GM23338 (cell line): ENCODE data around the gene WNT9A. TPM values are rescaled to one million over a fixed set of nuclear protein-coding genes. Genes with fewer than 3 reads are reported as not detected.
A peak's percentile ranks its signal among the peaks of the same experiment; 100 is the strongest.

ENCODE experiments used
- ATAC-seq: fragments of 200-7000 bp; cut with Tn5 transposase; 3 replicates; pipeline ENCODE4 v1.9.1; 2020
- DNase-seq: peaks from one replicate; pipeline ENCODE4 v3.0.0-alpha.2; 2015; ENCODE audit warnings: low spot score
- H2AFZ ChIP-seq: fragments of 200-600 bp; sonication (generic); 2 replicates; pipeline ENCODE4 v1.8.0; 2016; ENCODE audit warnings: antibody characterized with exemption, mild to moderate bottlenecking, moderate library complexity
- H3F3A ChIP-seq: fragments of 200-600 bp; sonication (generic); replicated peaks from 2 replicates; pipeline ENCODE4 v1.8.0; 2017; ENCODE audit warnings: antibody characterized with exemption, mixed run types, low read depth
- H3K27ac ChIP-seq: fragments of 200-600 bp; sonication (generic); 2 replicates; pipeline ENCODE4 v1.6.1; 2016; ENCODE audit warnings: low read depth
- H3K27me3 ChIP-seq: fragments of 200-600 bp; sonication (generic); 2 replicates; pipeline ENCODE4 v1.8.0; 2016; ENCODE audit warnings: mild to moderate bottlenecking, mixed run types, moderate library complexity; ENCODE audit not compliant: insufficient read depth
- H3K36me3 ChIP-seq: fragments of 200-600 bp; sonication (generic); 2 replicates; pipeline ENCODE4 v1.8.0; 2016; ENCODE audit warnings: mild to moderate bottlenecking; ENCODE audit not compliant: insufficient read depth
- H3K4me1 ChIP-seq: fragments of 200-600 bp; sonication (generic); 2 replicates; pipeline ENCODE4 v1.8.0; 2016; ENCODE audit warnings: mild to moderate bottlenecking, moderate library complexity; ENCODE audit not compliant: insufficient read depth
- H3K4me2 ChIP-seq: fragments of 200-600 bp; sonication (generic); 2 replicates; pipeline ENCODE4 v1.7.1; 2017; ENCODE audit warnings: mixed run types
- H3K4me3 ChIP-seq: fragments of 200-600 bp; sonication (generic); 2 replicates; pipeline ENCODE4 v1.6.1; 2016; ENCODE audit warnings: mixed run types
- H3K79me2 ChIP-seq: fragments of 200-600 bp; sonication (generic); replicated peaks from 2 replicates; pipeline ENCODE4 v1.8.0; 2017; ENCODE audit warnings: mild to moderate bottlenecking; ENCODE audit not compliant: insufficient read depth
- H3K9me2 ChIP-seq: fragments of 200-600 bp; sonication (generic); 2 replicates; pipeline ENCODE4 v1.8.0; 2017; ENCODE audit not compliant: insufficient read depth
- H4K20me1 ChIP-seq: fragments of 200-600 bp; sonication (generic); replicated peaks from 2 replicates; pipeline ENCODE4 v1.8.0; 2017; ENCODE audit warnings: mild to moderate bottlenecking; ENCODE audit not compliant: insufficient read depth
- H3K27ac Mint-ChIP-seq: 2 replicates; pipeline ENCODE4 v1.8.0; 2020; ENCODE audit warnings: inconsistent platforms, mild to moderate bottlenecking, moderate library complexity, mixed read lengths
- H3K27me3 Mint-ChIP-seq: 3 replicates; pipeline ENCODE4 v1.8.0; 2022; ENCODE audit warnings: low read depth, mild to moderate bottlenecking, moderate library complexity, mixed read lengths, inconsistent platforms; ENCODE audit not compliant: insufficient read depth, poor library complexity
- H3K36me3 Mint-ChIP-seq: 3 replicates; pipeline ENCODE4 v1.8.0; 2021; ENCODE audit warnings: low read depth, mild to moderate bottlenecking, inconsistent platforms, moderate library complexity, mixed read lengths
- H3K4me1 Mint-ChIP-seq: 3 replicates; pipeline ENCODE4 v1.8.0; 2020; ENCODE audit warnings: mild to moderate bottlenecking, inconsistent platforms, mixed read lengths
- H3K4me3 Mint-ChIP-seq: 3 replicates; pipeline ENCODE4 v1.8.0; 2021; ENCODE audit warnings: moderate library complexity, mild to moderate bottlenecking, inconsistent platforms, mixed read lengths
- H3K9me3 Mint-ChIP-seq: 3 replicates; pipeline ENCODE4 v1.8.0; 2020; ENCODE audit warnings: moderate library complexity, mild to moderate bottlenecking, inconsistent platforms, mixed read lengths
- CREB1 ChIP-seq: fragments of 250-450 bp; sonication (Bioruptor Pico); IDR thresholded peaks from 2 replicates; pipeline ENCODE4 v1.5.0; 2020; ENCODE audit warnings: low read depth, mild to moderate bottlenecking, moderate library complexity
- JUNB ChIP-seq: IDR thresholded peaks from one replicate; pipeline ENCODE4 v1.6.1; 2016; ENCODE audit warnings: antibody characterized with exemption; ENCODE audit not compliant: unreplicated experiment
- NANOG ChIP-seq: IDR thresholded peaks from 2 replicates; pipeline ENCODE4 v1.6.1; 2016; ENCODE audit warnings: antibody characterized with exemption, borderline replicate concordance
- POLR2AphosphoS5 ChIP-seq: IDR thresholded peaks from 2 replicates; pipeline ENCODE4 v1.6.1; 2016; ENCODE audit warnings: antibody characterized with exemption, low read depth
- STAT1 ChIP-seq: IDR thresholded peaks from one replicate; pipeline ENCODE4 v1.6.1; 2016; ENCODE audit warnings: antibody characterized with exemption; ENCODE audit not compliant: unreplicated experiment
- ZNF114 ChIP-seq: fragments of 250-450 bp; sonication (Bioruptor Pico); IDR thresholded peaks from 2 replicates; pipeline ENCODE4 v1.5.0; 2020; ENCODE audit warnings: mild to moderate bottlenecking, moderate library complexity
- polyA plus RNA-seq: library from polyadenylated mRNA; unstranded; fragments of >200 nt; fragmentation: Nextera tagmentation; extraction: Ambion mirVana; gene quantifications from 2 replicates; pipeline ENCODE4 v1.2.1, GENCODE V29; 2016
- total RNA-seq: library from RNA; depleted of rRNA; stranded (reverse); fragments of >200 nt; shearing (Covaris generic); gene quantifications from 2 replicates; pipeline ENCODE4 v1.2.3, GENCODE V29; 2014
- TF ChIP-seq, protein P1 (sequence below): fragments of 250-450 bp; sonication (Bioruptor Pico); IDR thresholded peaks from 2 replicates; pipeline ENCODE4 v1.5.0; 2020; ENCODE audit warnings: mild to moderate bottlenecking, moderate library complexity
- TF ChIP-seq, protein P2 (sequence below), 2 experiments: fragments of 200-600 bp in 1 of 2; sonication (generic) in 1 of 2; conservative IDR thresholded peaks; 2 replicates each; pipeline versions ENCODE4 v1.5.1 to v1.6.1; 2016 to 2017; ENCODE audit warnings: antibody characterized with exemption in 2 of 2, low read depth in 2 of 2, mild to moderate bottlenecking in 2 of 2, moderate library complexity in 1 of 2
- TF ChIP-seq, protein P3 (sequence below): IDR thresholded peaks from 2 replicates; pipeline ENCODE4 v1.6.1; 2016; ENCODE audit warnings: antibody characterized with exemption

Gene WNT9A
- total and polyA plus RNA-seq, 2 experiments from 2014 or later: 0.06 to 2.0 TPM

DNA sequence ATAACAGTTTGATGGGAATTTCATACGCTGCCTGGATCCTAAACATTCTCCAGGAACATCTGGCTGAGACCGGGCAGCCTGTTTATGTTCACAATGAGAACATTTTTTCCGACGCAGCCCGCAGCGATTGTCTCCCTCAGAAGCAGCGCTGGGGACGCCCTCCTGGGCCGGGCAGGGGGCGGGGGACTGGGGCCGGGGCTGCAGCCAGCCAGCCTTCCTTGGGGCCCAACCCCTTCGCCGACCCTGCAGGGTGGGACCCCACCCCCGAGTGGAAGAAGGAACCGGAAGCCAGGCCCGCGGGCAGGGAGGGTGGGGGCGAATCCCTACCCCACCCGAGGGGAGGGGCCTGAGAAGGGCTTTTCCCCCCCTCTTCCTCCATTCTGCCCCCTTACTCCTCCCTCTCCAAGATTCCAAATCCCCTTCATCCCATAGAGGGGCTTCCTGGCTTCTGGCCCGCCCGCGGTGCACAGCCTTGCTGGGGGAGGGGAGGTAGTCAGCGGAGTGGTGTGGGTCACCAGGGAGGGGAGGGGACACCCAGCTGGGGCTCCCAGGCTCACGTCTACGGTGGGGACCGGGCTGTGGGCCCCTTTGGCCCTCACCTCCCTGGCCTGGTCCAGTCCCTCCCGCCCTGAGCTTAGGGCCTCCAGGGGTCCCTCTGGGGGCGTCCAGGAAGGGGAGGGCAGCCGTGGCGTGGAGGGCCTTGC lies 60.6 kb downstream of the WNT9A start (continued):
- TF ChIP-seq, protein P1, sequence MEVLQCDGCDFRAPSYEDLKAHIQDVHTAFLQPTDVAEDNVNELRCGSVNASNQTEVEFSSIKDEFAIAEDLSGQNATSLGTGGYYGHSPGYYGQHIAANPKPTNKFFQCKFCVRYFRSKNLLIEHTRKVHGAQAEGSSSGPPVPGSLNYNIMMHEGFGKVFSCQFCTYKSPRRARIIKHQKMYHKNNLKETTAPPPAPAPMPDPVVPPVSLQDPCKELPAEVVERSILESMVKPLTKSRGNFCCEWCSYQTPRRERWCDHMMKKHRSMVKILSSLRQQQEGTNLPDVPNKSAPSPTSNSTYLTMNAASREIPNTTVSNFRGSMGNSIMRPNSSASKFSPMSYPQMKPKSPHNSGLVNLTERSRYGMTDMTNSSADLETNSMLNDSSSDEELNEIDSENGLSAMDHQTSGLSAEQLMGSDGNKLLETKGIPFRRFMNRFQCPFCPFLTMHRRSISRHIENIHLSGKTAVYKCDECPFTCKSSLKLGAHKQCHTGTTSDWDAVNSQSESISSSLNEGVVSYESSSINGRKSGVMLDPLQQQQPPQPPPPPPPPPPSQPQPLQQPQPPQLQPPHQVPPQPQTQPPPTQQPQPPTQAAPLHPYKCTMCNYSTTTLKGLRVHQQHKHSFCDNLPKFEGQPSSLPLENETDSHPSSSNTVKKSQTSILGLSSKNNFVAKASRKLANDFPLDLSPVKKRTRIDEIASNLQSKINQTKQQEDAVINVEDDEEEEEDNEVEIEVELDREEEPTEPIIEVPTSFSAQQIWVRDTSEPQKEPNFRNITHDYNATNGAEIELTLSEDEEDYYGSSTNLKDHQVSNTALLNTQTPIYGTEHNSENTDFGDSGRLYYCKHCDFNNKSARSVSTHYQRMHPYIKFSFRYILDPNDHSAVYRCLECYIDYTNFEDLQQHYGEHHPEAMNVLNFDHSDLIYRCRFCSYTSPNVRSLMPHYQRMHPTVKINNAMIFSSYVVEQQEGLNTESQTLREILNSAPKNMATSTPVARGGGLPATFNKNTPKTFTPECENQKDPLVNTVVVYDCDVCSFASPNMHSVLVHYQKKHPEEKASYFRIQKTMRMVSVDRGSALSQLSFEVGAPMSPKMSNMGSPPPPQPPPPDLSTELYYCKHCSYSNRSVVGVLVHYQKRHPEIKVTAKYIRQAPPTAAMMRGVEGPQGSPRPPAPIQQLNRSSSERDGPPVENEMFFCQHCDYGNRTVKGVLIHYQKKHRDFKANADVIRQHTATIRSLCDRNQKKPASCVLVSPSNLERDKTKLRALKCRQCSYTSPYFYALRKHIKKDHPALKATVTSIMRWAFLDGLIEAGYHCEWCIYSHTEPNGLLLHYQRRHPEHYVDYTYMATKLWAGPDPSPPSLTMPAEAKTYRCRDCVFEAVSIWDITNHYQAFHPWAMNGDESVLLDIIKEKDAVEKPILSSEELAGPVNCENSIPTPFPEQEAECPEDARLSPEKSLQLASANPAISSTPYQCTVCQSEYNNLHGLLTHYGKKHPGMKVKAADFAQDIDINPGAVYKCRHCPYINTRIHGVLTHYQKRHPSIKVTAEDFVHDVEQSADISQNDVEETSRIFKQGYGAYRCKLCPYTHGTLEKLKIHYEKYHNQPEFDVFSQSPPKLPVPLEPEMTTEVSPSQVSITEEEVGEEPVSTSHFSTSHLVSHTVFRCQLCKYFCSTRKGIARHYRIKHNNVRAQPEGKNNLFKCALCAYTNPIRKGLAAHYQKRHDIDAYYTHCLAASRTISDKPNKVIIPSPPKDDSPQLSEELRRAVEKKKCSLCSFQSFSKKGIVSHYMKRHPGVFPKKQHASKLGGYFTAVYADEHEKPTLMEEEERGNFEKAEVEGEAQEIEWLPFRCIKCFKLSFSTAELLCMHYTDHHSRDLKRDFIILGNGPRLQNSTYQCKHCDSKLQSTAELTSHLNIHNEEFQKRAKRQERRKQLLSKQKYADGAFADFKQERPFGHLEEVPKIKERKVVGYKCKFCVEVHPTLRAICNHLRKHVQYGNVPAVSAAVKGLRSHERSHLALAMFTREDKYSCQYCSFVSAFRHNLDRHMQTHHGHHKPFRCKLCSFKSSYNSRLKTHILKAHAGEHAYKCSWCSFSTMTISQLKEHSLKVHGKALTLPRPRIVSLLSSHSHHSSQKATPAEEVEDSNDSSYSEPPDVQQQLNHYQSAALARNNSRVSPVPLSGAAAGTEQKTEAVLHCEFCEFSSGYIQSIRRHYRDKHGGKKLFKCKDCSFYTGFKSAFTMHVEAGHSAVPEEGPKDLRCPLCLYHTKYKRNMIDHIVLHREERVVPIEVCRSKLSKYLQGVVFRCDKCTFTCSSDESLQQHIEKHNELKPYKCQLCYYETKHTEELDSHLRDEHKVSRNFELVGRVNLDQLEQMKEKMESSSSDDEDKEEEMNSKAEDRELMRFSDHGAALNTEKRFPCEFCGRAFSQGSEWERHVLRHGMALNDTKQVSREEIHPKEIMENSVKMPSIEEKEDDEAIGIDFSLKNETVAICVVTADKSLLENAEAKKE (CRISPR knock-in tag): no peak
- TF ChIP-seq STAT1: no peak
- no peak for TF ChIP-seq NANOG
- no peak for TF ChIP-seq JUNB

DNA sequence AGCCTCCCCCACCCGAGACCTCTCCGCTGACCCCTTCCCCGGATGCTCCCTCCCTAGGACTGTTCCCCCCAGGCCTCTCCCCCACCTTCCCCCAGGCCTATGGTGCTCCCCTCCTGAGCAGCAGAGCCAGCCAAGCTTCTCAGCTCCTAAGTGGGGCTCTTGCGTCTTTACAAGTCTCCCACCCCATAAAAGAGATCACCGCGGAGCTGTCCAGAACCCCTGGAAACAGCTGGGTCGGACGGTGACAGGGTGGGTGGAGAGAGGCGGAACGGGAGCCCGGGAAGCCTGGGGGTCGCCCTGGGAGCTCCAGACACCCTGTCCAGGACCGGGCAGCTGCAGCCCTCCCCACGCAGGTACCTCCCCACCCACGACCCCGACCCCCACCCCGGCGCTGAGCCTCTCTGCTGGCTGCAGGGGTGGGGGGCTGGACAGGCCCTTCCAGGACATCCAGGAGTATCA lies 61.2 kb downstream of the WNT9A start:
- DNase-seq (peak; percentile 32), ATAC-seq (peak; percentile 8)
- peaks cover 2% of the 10 kb centered on the region; the same call in 1 of the 3 replicates for H3K36me3 Mint-ChIP-seq
- H3K27me3 ChIP-seq: no peaks in the 10 kb centered on the region
- H3K9me2 ChIP-seq: no peaks in the 10 kb centered on the region
- H3K36me3 ChIP-seq: no peaks in the 10 kb centered on the region
- no peaks in the 10 kb centered on the region for H4K20me1 ChIP-seq
- peak overlapping the region; percentile 55; the same call in 2 of the 3 replicates for H3K4me3 Mint-ChIP-seq
- peak overlapping the region; percentile 96 for H2AFZ ChIP-seq
- H3K9me3 Mint-ChIP-seq: no peaks in the 10 kb centered on the region
- H3K4me1 Mint-ChIP-seq: peaks cover 8% of the 10 kb centered on the region
- H3K79me2 ChIP-seq: no peaks in the 10 kb centered on the region
- H3K27me3 Mint-ChIP-seq: peaks cover 10% of the 10 kb centered on the region
- H3F3A ChIP-seq: no peaks in the 10 kb centered on the region
- peak overlapping the region; percentile 77 for H3K4me3 ChIP-seq
- no peak overlapping the region for H3K27ac Mint-ChIP-seq
- H3K4me1 ChIP-seq: peaks cover 6% of the 10 kb centered on the region; the same call in 1 of the 2 replicates
- H3K4me2 ChIP-seq: peak overlapping the region; percentile 86
- no peak overlapping the region for H3K27ac ChIP-seq
- TF ChIP-seq CREB1 (CRISPR knock-in tag) (no peak), NANOG (no peak), JUNB (no peak), STAT1 (no peak), POLR2AphosphoS5 (no peak), ZNF114 (CRISPR knock-in tag) (no peak)
- TF ChIP-seq, protein P2, sequence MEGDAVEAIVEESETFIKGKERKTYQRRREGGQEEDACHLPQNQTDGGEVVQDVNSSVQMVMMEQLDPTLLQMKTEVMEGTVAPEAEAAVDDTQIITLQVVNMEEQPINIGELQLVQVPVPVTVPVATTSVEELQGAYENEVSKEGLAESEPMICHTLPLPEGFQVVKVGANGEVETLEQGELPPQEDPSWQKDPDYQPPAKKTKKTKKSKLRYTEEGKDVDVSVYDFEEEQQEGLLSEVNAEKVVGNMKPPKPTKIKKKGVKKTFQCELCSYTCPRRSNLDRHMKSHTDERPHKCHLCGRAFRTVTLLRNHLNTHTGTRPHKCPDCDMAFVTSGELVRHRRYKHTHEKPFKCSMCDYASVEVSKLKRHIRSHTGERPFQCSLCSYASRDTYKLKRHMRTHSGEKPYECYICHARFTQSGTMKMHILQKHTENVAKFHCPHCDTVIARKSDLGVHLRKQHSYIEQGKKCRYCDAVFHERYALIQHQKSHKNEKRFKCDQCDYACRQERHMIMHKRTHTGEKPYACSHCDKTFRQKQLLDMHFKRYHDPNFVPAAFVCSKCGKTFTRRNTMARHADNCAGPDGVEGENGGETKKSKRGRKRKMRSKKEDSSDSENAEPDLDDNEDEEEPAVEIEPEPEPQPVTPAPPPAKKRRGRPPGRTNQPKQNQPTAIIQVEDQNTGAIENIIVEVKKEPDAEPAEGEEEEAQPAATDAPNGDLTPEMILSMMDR (conservative IDR thresholded peaks at IDR 0.05; ENCODE audit: low read depth in 2 of 2): no peak
- TF ChIP-seq, protein P3, sequence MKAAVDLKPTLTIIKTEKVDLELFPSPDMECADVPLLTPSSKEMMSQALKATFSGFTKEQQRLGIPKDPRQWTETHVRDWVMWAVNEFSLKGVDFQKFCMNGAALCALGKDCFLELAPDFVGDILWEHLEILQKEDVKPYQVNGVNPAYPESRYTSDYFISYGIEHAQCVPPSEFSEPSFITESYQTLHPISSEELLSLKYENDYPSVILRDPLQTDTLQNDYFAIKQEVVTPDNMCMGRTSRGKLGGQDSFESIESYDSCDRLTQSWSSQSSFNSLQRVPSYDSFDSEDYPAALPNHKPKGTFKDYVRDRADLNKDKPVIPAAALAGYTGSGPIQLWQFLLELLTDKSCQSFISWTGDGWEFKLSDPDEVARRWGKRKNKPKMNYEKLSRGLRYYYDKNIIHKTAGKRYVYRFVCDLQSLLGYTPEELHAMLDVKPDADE: no peak
